NOMO-1 (cell line): ENCODE results near the gene GCKR.

ENCODE experiments used
- DNase-seq, 2 experiments: peaks; one replicate each; lab custom pipeline; 2025; ENCODE audit not compliant: unreplicated experiment in 2 of 2; lab: John Stamatoyannopoulos, UW

Gene GCKR

GRCh38 chr2:27569398-27569797 lies 72.8 kb downstream of the GCKR start:
- no peak for DNase-seq

DNA sequence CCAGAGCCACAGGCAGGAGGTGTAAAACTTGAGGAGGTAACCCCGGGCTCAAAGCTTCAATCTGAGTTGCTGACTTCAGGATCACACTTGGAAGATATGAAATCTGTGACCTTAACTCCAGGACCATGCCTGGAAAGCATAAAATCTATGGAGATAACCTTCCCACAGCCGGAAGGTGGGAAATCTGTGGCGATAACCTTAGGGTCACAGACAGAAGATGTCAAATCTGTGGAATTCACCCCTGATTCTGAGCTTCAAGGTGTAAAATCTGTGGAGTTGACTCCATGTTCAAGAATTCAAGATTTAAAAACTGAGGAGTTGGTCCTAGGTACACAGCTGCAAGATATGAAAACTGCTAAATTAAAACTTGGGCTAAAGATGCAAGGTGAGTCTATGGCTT lies 74.6 kb downstream of the GCKR start:
- no peak for DNase-seq

- no peak for DNase-seq
Observed at GRCh38 chr2:27571681-27572080, 75.0 kb downstream of the GCKR start.

DNA sequence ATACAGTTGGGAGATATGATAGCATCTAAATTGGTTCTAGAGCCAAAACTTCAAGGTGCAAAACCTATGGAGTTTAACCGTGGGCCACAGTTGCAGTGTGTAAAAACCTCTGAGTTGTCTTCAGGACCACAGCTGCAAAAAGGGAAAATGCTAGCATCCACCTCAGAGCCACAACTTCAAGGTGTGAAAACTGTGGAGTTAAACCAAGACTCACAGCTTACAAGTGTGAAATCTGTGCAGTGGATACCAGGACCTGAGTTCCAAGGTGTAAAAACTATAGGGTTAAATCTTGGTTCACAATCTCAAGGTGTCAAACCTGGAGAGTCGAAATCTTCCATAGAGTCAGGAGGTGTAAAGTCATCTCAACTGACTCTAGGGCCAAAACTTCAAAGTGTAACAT lies 75.8 kb downstream of the GCKR start:
- DNase-seq: no peak

DNA sequence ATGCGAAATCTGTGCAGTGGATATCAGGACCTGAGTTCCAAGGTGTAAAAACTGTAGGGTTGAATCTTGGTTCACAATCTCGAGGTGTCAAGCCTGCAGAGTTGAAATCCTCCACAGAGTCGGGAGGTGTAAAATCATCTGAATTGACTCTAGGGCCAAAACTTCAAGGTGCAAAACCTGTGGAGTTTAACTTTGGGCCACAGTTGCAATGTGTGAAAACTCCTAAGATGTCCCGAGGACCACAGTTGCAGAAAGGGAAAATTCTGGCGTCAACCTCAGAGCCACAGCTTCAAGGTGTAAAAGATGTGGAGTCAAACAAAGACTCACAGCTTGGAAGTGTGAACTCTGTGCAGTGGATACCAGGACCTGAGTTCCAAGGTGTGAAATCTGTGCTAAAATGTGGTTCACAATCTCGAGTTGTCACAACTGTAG lies 76.4 kb downstream of the GCKR start:
- no peak for DNase-seq
